OCI-M2 (cell line): ENCODE measurements around the gene LATS2.

Experiments
- DNase-seq: peaks from one replicate; lab custom pipeline; 2025; ENCODE audit not compliant: unreplicated experiment; lab: John Stamatoyannopoulos, UW

Gene LATS2

DNA sequence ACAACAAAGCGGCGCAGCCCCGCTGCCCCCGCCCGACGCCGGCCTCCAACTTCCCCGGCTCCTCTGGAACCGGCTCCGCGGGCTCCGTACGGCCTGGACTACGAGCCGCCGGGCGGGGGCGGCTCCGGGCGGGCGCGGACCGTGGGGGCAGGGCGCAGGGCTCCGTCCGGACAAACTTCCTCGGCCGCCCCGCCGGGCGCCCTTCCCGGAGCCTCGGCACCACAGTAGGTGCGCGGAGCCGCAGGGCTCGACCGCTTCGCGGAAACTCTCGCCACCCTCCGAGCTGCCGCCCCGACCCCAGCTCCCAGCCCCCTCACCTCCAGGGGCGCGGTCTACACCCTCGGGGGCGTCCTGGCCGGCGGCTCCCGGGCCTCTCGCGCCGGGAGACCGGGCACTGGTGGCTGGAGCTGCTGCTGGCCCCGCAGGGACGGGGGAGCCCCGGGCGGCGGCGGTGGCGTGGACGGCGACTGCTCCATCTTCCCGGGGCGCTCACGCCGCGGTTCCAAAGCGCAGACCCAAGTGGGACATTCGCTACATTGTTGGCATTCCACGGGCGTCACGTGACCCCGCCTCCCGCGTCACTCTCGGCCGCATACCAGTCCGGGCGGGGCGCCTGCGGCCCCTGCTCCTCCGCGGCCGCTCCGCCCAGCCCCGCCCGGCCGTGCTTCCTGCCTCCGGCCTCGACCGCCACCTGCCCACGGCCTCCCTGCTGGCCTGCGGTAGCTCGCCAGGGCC, at the start of gene LATS2:
Gene LATS2 (minus strand): TSS at position 558 of the 735 bp plus-strand sequence. CDS start 15,560 bp downstream, outside the sequence.
- peak; percentile 39 for DNase-seq

DNA sequence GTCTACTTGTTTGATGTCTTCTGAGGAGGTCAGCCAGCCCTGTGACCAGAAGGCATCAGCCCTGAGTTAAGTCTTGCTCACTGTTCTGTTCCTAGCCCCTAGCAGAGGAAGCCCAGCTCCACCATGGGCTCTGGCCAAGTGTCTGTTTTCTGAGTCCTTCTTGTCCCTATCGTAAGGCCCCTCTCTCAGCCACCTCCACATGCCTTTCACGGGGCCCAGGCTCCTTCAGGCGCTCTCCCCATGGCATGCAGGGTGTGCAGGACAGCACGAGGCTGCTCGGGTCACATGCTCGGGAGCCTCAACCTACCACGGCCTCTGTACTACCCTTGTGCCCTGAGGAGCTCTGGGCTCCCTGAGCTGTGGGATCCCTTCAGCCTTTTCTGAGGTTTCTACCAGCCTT, 47.8 kb upstream of the LATS2 start:
- no peak for DNase-seq

DNA sequence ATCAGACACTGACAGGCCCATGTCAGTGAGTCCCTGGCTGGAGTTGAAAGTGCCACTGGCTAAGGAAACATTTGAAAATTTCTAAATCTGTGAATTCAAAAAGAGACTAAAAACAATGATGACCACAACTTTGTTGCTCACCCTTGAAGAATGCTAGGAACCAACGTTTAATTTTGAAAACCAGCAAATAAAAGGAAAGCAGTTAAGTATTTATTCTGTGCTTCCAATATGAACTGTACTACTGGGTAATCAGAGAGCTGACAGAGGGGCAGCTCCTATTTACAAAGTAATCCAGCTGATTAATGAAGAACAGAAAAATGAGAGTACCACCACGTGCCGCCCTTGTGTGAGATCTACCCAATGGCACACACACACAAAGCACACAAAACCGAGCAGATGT, 44.7 kb upstream of the LATS2 start:
- no peak for DNase-seq

DNA sequence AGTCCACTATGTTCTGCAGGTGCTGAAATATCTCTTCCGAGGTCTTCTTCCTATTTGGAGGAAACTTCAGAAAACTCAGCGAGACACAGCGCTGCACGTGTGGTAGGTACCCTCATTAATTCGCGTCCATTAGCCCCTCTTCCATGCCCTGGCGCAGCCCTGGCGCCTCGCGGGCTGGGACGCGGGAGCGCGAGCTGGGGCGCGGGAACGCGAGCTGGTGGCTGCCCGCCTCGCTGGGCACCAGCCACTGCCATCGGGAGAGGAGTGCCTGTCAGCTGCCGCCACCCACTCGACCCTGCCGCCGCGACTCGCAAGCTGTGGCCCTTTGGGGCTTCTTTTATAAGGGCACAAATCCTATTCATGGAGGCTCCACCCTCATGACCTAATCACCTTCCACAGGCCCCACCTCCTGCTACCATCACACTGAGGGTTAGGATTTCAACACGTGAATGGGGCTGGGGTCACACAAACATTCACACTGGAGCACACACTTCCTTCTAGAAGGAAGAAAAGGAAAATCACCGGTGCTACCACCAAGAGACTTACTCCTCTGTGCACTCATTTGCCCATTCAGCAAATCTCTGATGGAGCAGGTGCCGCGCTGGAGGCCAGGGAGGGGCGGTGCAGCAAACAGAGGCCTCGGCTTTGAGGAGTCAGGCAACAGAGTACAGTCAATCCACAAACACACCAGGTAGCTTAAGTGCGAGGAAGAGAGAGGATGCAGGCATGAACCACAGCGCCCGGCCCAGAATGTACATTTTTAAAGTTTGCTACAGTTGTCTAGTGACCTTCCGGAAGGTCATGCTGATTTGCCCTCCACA, 43.0 kb upstream of the LATS2 start:
- DNase-seq, result no peak

DNA sequence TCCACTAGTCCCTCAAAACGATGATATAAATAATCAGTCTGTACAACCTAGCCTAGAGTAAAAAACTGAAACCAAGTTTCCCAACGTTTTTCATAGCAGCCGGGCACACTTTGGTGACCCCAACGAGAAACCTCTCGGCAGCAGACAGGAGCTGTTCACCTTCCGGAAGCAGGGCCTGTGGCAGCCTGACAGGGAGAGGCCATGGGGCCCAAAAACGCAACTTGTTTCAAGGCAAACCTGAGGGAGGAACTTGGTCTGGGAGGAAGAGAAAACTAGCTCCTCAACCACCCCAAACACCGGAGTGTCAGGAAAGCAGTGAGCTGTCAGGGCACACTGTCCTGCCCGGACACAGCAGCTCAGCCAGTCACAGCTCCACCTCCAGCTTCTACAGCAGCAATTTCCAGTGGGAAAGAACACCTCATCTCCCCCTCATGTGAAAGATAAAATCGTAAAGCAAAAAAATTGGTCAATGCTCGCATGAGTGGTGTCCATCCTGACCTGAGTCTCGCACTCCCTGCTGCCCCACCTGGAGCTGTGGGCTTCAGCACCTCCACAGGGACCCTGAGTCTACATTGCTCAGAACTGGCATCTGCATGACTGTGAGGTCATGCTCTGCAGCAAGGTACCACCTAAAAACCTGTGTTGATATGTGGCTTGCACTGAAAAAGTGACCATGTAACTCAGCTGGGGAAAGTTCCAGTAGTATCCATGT, 40.6 kb upstream of the LATS2 start:
- DNase-seq, result no peak

DNA sequence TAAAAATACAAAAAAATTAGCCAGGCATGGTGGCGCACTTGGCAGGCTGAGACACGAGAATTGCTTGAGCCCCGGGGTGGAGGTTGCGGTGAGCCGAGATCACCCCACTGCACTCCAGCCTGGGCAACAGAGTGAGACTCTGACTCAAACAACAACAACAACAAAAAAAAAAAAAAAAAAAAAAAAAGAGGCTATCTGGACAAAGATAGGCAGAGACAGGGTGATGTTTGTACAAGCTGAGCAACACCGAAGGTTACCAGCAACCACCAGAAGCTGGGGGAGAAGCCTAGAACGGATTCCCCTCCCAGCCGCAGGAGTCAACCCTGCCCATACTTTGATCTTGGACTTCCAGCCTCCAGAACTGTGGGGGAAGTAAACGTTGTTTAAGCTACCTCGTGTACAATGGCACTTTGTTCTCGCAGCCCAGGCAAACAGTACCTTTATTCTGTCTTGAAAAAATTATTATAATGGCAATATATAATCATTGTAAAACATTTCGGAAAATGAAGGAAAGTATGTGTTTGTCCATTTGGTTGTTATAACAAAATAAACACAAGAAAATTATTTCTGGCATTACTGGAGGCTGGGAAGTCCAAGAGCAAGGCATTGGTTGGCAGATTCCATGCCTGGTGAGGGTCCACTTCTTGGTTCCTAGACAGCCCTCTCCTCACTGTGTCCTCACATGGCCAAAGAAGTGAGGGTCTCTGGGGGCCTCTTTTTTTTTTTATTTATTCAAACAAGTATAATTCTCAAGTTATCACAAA, 39.8 kb upstream of the LATS2 start:
- no peak for DNase-seq

DNA sequence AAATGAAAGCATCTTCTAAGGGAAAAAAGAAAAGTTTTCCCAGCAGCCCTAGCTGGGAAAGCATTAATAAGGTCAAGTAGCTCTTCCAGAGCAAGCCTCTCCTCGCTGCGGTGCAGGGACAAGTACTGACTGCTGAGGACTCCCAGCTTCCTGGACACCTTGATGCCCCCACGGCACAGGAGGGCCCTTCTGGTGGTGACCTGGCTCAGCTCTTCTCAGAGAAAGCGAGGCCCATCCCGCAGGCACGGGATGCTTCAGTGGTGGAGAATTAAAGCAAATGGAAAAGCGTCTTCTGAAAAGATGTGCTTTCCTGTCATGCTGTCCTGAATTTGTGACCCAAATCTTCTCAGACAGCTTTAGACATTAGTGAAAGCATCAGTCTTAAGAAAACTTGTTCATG, 38.8 kb upstream of the LATS2 start:
- DNase-seq, result no peak

DNA sequence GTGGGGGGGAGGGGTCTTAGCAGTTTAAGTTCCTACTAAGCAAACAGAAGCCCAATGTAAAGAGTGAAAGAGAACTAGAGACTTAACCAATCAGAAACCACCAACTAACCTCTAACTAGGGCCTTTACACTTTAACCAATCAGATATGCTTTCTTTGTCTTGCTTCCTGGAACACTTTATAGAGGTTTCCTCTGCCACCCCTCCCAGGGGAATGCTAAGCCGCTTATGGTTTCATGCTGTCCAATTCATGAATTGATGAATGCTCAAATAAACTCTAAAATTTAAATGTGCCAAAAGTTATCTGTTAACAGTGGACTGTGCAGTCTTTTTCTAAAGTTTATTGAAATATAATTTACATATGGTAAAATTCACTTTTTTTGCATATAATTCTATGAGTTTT, 33.9 kb upstream of the LATS2 start:
- no peak for DNase-seq

DNA sequence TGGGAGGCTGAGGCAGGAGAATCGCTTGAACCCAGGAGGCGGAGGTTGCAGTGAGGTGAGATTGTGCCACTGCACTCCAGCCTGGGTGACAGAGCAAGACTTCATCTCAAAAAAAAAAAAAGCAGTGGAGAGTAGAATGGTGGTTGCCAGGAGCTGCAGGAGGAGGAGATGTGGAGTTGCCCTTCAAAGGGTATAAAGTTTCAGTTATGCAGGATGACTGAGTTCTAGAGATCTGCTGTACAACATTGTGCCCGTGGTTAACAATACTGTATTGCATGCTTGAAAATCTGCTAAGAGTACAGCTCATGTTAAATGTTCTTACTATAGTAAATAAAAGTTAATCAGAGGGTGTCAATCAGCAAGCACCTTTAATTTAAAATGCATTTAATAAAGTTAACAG, 28.4 kb upstream of the LATS2 start:
- no peak for DNase-seq

DNA sequence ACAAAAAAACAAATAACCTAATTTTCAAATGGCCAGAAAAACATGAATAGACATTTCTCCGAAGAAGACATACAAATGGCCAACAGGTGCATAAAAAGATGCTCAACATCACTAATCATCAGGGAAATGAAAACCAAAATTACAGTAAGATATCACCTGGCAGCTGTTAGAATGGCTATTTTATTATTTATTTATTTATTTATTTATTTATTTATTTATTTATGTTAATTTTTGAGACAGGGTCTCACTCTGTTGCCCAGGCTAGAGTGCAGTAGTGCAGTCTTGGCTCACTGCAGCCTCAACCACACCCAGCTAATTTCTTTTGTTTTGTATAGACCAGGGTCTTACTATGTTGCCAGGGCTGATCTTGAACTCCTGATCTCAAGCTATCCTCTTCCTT, 27.1 kb upstream of the LATS2 start:
- DNase-seq, result no peak

DNA sequence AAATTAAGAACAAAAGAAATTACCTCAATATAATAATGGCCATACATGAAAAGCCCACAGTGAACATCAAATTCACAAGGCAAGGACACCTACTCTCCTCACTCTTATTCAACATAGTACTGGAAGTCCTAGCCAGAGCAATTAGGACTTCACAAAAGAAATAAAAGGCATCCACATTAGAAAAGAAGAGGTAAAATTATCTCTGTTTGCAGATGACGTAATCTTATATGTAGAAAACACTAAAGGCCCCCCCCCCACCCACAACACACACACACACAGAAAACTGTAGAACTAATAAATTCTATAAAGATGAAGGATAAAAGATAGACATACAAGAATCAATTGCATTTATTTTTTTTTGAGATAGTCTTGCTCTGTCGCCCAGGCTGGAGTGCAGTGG, 25.5 kb upstream of the LATS2 start:
- DNase-seq, result no peak

DNA sequence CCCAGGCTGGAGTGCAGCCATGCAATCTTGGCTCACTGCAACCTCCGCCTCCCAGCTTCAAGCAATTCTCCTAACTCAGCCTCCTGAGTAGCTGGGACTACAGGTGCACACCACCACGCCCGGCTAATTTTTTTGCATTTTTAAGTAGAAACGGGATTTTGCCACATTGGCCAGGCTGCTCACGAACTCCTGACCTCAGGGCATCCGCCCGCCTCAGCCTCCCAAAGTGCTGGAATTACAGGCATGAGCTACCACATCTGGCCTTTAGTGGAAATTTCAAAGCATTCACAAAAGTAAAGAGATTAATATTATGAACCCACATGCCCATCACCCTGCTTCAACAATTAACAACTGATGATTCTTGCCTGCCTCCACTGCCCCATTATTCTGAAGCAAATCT, 20.5 kb upstream of the LATS2 start:
- no peak for DNase-seq

DNA sequence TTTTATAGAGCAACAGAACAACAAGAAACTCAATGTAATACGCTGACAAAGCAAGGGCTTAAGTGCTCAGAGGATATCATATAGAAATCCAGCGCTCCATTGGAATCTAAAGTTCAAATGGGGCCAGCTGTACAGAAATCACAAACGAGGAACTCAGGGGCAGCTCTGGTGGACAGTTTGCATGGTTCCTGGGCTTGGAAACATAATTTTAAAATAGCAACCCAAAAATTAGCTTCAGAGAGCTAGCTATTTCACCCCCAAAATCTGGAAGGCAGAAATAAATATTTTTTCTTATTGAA, 19.2 kb upstream of the LATS2 start:
- no peak for DNase-seq

DNA sequence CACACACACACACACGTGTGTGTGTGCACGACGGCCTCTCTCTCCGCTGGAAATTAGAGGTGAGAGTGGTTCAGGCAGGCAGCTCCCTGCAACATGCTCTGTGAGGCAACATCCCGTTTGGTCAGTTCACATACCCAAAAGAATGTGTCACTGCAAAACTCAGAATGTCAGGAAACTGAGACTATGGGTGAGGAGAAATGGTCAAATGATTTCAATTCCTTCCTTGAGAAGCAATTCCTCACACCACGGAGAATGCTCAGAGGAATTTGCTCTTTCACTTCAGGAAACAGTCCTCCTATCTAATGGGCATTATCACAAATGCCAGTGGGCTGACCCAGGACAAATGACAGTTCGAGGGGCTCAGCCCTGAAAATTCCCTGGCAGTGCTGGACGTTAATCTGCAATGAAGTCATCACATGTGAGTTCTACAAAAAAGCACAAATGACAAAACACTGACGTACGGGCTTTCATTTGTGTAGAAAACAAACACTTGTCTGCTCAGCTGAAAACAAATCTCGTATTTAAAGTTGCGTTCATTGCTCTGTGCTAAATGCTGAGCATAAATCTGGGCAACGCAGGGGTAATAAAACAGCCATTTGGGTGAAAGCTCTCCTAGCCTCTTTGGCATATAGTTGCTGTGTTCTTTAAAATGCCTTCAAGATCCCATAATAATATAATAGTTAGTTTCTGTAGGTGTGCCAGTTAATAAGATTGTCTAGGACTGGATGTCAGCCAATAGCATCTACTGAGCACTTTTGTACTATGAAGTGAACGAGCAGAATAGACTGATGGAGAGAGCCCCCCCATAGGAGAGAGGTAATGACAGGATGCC, 18.6 kb upstream of the LATS2 start:
- DNase-seq, result no peak

DNA sequence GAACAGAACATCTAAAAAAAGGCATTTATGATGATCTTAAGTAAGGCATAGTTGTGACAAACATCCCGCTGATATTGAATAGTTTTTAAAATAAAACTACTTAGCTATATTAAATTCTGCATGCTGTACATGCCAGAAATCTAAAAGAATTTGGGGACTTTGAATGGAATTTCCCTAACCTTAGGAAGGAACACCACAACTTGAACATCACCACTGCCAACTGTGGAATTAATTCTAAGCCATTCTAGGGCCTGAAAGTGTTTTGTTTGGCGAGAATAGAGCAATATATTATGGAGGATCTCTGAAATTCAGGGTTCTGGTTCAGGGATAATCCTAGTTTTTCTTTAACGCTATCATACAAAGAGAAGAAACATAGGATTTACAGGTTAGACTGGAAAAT, 17.8 kb upstream of the LATS2 start:
- DNase-seq, result no peak

DNA sequence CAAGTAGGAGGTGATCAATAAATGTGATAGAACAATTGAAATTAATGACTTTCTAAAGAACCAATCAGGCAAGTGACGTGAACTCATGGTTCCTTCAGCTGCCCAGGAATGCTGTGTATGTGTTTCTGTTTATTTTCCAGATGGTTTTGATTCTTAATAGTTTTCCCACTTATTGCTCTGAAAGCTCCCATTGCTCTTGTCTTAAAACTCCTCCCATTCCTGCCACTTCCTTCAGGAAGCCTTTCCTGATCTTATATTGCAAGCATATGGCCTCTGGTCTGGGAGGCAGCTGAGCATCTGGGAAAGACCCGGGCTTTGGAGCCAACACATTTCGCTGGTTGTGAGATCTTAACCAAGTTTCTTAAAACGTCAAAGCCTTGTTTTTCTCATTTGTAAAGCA, 17.1 kb upstream of the LATS2 start:
- DNase-seq, result no peak

DNA sequence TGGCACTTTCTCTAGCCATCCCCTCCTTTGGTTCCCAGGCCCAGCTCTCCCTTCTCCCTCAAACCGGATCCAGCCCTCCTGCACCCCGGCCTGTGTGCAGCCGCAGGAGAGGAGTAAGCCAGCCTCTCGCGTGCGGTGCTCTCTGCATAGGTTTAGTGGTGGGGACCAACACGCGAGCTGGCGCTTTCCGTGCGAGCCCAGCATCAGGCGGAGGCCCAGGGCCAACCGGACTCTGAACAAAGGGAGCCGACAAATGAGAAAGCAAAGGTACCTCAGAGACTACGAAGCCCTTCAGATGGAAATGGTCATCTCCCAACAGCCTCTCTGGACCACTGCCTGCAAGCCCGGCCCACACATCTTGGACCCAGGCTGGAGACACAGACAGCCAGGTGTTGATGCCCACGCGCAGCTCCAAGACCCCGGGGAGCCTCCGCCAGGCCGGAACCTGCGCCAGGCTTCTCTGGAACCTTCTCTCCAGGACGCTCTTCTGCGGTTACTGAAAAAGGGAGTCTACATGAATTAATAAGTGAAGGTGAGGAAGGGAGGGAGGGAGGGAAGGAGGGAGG, 16.5 kb upstream of the LATS2 start:
- no peak for DNase-seq

DNA sequence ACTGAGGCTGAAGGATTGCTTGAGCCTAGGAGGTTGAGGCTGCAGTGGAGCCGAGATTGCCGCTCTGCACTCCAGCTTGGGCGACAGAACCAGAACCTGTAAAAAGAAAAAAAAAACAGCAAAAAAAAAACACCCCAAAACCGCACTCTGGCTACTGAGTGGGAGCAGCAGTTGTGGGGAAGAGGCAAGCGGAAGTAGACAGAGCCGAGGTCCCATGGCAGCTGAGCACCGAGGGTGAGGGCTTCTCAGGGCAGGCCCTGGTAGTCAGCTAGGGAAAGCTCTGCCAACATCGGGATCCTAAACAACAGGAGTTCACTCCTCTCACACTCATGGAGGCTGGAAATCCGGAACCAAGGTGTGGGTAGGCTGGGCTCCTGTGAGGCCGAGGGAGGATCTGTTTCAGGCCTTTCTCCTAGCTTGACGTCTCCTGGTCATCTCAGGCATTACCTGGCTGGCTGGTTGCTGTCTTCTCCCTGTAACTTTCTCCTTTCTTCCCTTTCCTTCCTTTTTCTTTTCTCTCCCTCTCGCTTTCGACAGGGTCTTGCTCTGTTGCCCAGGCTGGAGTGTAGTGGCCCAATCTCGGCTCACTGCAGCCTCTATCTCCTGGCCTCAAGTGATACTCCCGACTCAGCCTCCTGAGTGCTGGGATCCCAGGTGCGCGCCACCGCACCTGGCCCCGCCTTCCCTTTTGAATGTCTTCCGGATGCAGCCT, 15.8 kb upstream of the LATS2 start:
- DNase-seq, result no peak

DNA sequence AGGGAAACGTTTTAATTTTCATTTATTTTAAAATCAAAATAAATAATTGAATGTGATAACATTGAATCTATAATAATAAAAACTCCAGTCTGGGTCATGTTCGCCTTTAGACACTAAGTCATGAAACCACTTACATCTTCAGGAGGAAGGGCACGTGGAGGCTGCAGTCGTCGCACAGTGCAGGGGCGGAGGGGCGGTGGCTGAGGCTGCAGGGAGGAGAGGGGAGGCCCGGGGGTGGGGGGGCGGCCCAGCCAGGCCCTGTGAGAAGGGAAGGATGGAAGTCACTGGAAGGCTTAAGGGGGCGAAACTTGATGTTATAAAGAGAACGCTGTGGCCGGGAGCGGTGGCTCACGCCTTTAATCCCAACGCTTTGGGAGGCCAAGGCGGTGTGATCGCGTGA, 14.9 kb upstream of the LATS2 start:
- DNase-seq, result no peak
